HEK293T (cell line): ENCODE measurements around the gene MAP7.
"Not testable (repeated sequence)": the region's sequence is repeated elsewhere in the genome, so short reads cannot be mapped to it uniquely, and the experiment has no call there.

Source experiments
- CTCF ChIA-PET: fragments of 350-600 bp; formaldehyde crosslinking; extraction: SDS; loops from one replicate; lab custom pipeline; 2021; ENCODE audit warnings: antibody characterized with exemption, inconsistent platforms; lab: Yijun Ruan, JAX
- POLR2A ChIA-PET: fragments of 350-600 bp; formaldehyde crosslinking; extraction: SDS; loops from one replicate; lab custom pipeline; 2020; ENCODE audit warnings: antibody characterized with exemption, inconsistent platforms; lab: Yijun Ruan, JAX
- DNase-seq: peaks from one replicate; pipeline ENCODE4 v3.0.0; 2012; ENCODE audit warnings: mixed read lengths; ENCODE audit errors: extremely low spot score
- ARNT ChIP-seq: fragments of 450-650 bp; IDR thresholded peaks from 2 replicates; pipeline ENCODE4 v1.6.1; 2017; ENCODE audit warnings: mild to moderate bottlenecking
- BHLHE40 ChIP-seq: fragments of 450-650 bp; IDR thresholded peaks from 2 replicates; pipeline ENCODE4 v1.6.1; 2016; ENCODE audit warnings: mild to moderate bottlenecking, moderate library complexity, borderline replicate concordance
- CTBP1 ChIP-seq: fragments of 450-650 bp; IDR thresholded peaks from 2 replicates; pipeline ENCODE4 v1.6.1; 2016; ENCODE audit warnings: borderline replicate concordance
- ELF4 ChIP-seq: fragments of 450-650 bp; IDR thresholded peaks from 2 replicates; pipeline ENCODE4 v1.6.1; 2017; ENCODE audit warnings: antibody characterized with exemption
- FOXA1 ChIP-seq: fragments of 450-650 bp; IDR thresholded peaks from 2 replicates; pipeline ENCODE4 v1.6.1; 2016; ENCODE audit warnings: mild to moderate bottlenecking
- FOXK2 ChIP-seq: fragments of 450-650 bp; IDR thresholded peaks from 2 replicates; pipeline ENCODE4 v1.6.1; 2016; ENCODE audit warnings: mild to moderate bottlenecking
- FOXM1 ChIP-seq: fragments of 450-650 bp; IDR thresholded peaks from 2 replicates; pipeline ENCODE4 v1.6.1; 2017; ENCODE audit warnings: mild to moderate bottlenecking, borderline replicate concordance
- HDGF ChIP-seq: fragments of 450-650 bp; IDR thresholded peaks from 2 replicates; pipeline ENCODE4 v1.6.1; 2017; ENCODE audit warnings: antibody characterized with exemption, borderline replicate concordance
- L3MBTL2 ChIP-seq: fragments of 450-650 bp; conservative IDR thresholded peaks from 2 replicates; pipeline ENCODE4 v1.6.1; 2016; ENCODE audit warnings: mild to moderate bottlenecking
- LEF1 ChIP-seq: fragments of 450-650 bp; IDR thresholded peaks from 2 replicates; pipeline ENCODE4 v1.6.1; 2017; ENCODE audit warnings: mild to moderate bottlenecking, borderline replicate concordance
- NFRKB ChIP-seq: fragments of 450-650 bp; IDR thresholded peaks from 2 replicates; pipeline ENCODE4 v1.6.1; 2016; ENCODE audit warnings: mild to moderate bottlenecking, moderate library complexity
- PKNOX1 ChIP-seq: fragments of 450-650 bp; IDR thresholded peaks from 2 replicates; pipeline ENCODE4 v1.6.1; 2016
- SP1 ChIP-seq: fragments of 450-650 bp; IDR thresholded peaks from 2 replicates; pipeline ENCODE4 v1.6.1; 2017
- SUZ12 ChIP-seq: fragments of 450-650 bp; IDR thresholded peaks from 2 replicates; pipeline ENCODE4 v1.6.1; 2016; ENCODE audit warnings: mild to moderate bottlenecking
- TARDBP ChIP-seq: fragments of 450-650 bp; IDR thresholded peaks from 2 replicates; pipeline ENCODE4 v1.6.1; 2016
- ZNF384 ChIP-seq: fragments of 450-650 bp; IDR thresholded peaks from 2 replicates; pipeline ENCODE4 v1.6.1; 2016

Gene MAP7

GRCh38 chr6:136404007-136404406 is 146.2 kb downstream of the MAP7 start:
- CTCF ChIA-PET: interaction anchor here (0.6 kb wide), 2 partner anchors 143 to 944 kb away, joined by 3 to 4 read pairs; no protein-coding TSS in a partner anchor
- POLR2A ChIA-PET: interaction anchor here (0.8 kb wide), 1 partner anchor 114 kb away, joined by 3 read pairs; the partner anchor contains the start of gene BCLAF1
- DNase-seq: no peak
- TF ChIP-seq NFRKB (no peak), CTBP1 (no peak), PKNOX1 (no peak), TARDBP (no peak), SUZ12 (no peak), FOXK2 (no peak), ZNF384 (no peak), BHLHE40 (no peak), ELF4 (no peak), FOXM1 (no peak), FOXA1 (no peak), LEF1 (no peak), HDGF (no peak), SP1 (no peak), L3MBTL2 (no peak), ARNT (no peak)

GRCh38 chr6:136403110-136403980 is 146.9 kb downstream of the MAP7 start:
- peak; percentile 31 for DNase-seq
- TF ChIP-seq PKNOX1 (peak; percentile 93), SP1 (no peak), CTBP1 (0 out of 2 replicates have a peak, but pooled peaks have one; percentile 39)
- CTCF ChIA-PET: interaction anchor here (0.6 to 1.0 kb wide), 2 partner anchors 63 to 943 kb away, joined by 3 read pairs; no protein-coding TSS in a partner anchor
- POLR2A ChIA-PET: interaction anchor here (0.8 kb wide), 1 partner anchor 114 kb away, joined by 3 read pairs; the partner anchor contains the start of gene BCLAF1

- POLR2A ChIA-PET: interaction anchor here (1.3 kb wide), 1 partner anchor 1347 kb away, joined by 3 read pairs; the partner anchor contains the start of gene HBS1L
- CTCF ChIA-PET: interaction anchor here (0.6 kb wide), 1 partner anchor 51 kb away, joined by 6 read pairs; no protein-coding TSS in a partner anchor
- no peak for DNase-seq
- TF ChIP-seq TARDBP (no peak), ZNF384 (no peak), FOXA1 (no peak), L3MBTL2 (no peak)
Measured at GRCh38 chr6:136401749-136402148, 148.5 kb downstream of the MAP7 start.

GRCh38 chr6:136401236-136401635 is 149.0 kb downstream of the MAP7 start:
- DNase-seq, CTCF ChIA-PET: not testable (repeated sequence)
- POLR2A ChIA-PET: interaction anchor here (1.0 to 1.3 kb wide), 2 partner anchors 111 to 1346 kb away, joined by 3 read pairs; partner anchors contain the start of gene HBS1L

- ChIA-PET CTCF (no interaction called here), POLR2A (no interaction called here)
- no peak for DNase-seq
- TF ChIP-seq SP1 (no peak), NFRKB (no peak), FOXA1 (no peak), BHLHE40 (no peak), LEF1 (no peak), SUZ12 (no peak), CTBP1 (no peak), TARDBP (no peak), FOXM1 (no peak), HDGF (no peak), ARNT (no peak), PKNOX1 (no peak), ELF4 (no peak), L3MBTL2 (no peak), FOXK2 (no peak), ZNF384 (no peak)
Measured at GRCh38 chr6:136398453-136398852, 151.8 kb downstream of the MAP7 start.

GRCh38 chr6:136396908-136397307 is 153.3 kb downstream of the MAP7 start:
- CTCF ChIA-PET: no interaction called here
- TF ChIP-seq NFRKB (no peak), ARNT (no peak), SUZ12 (no peak), FOXA1 (no peak), HDGF (no peak), CTBP1 (no peak), ELF4 (no peak), LEF1 (no peak), SP1 (no peak), BHLHE40 (no peak), FOXK2 (no peak)
- POLR2A ChIA-PET: no interaction called here
- no peak for DNase-seq

- POLR2A ChIA-PET: interaction anchor here (0.8 kb wide), 1 partner anchor 141 kb away, joined by 3 read pairs; the partner anchor contains the start of gene MTFR2
- not testable (repeated sequence) for DNase-seq
- CTCF ChIA-PET: interaction anchor here (1.0 kb wide), 1 partner anchor 19 kb away, joined by 3 read pairs; no protein-coding TSS in a partner anchor
Measured at GRCh38 chr6:136390959-136391358, 159.3 kb downstream of the MAP7 start.
